ENCODE measurements around the gene ATP11A.

The ATP11A gene

DNA sequence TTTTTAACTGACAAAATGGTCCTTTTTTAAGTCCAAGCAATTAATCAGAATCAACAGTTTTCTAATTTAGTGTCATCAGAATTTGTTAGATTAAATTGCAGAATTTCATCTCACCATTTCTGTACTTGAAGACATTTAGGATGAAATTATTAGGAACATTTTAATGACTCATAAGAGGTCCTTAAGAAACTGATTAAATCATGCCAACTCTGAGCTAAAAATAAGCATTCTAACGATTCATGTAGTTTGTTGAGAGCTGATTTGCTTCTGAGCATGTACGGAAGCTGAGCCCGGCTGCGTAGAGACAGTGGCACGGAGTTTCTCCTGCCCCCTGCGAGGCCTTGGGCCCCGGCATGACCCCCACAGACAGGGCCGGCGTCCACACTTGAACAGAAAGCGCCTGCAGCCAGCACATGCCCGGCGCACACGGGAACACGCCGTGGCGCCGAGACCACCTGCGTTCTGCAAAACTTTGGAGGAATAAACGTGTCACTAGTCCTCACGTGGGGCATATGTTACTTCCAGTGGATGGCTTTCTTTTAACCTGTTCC lies 189.5 kb downstream of the ATP11A start:
- no peak overlapping the region for H3K27ac ChIP-seq (ENCODE audit: low read depth, low read length)
- no peak overlapping the region for H3K9ac ChIP-seq (ENCODE audit: low read length)
- no peaks in the 10 kb centered on the region for H3K4me1 ChIP-seq (ENCODE audit: control insufficient read depth, low read depth, low read length)
- H2BK15ac ChIP-seq (replicated peaks; ENCODE audit: low read depth) = no peak overlapping the region
- no peak overlapping the region for H2BK120ac ChIP-seq (ENCODE audit: low read depth, low read length)
- H3K4me3 ChIP-seq (ENCODE audit: low read length) = no peak overlapping the region
- no CpG with 5 or more reads among the region's 20 CpGs for WGBS (ENCODE audit: extremely low coverage, insufficient coverage, low lambda C conversion rate)
- no peak overlapping the region for H4K8ac ChIP-seq (ENCODE audit: low read depth, low read length)
- H2BK5ac ChIP-seq (ENCODE audit: low read length) = no peak overlapping the region
- no peak for DNase-seq
- no peak overlapping the region for H2AK5ac ChIP-seq (ENCODE audit: low read length)
- no peak overlapping the region for H3K23ac ChIP-seq (ENCODE audit: low read length)
- no peaks in the 10 kb centered on the region for H3K79me2 ChIP-seq (ENCODE audit: control insufficient read depth, insufficient read depth, low read length)
- no peak overlapping the region for H4K5ac ChIP-seq (ENCODE audit: low read length)
- peaks cover 2% of the 10 kb centered on the region for H3K36me3 ChIP-seq (ENCODE audit: control insufficient read depth, insufficient read depth, low read length)
- H3K56ac ChIP-seq (ENCODE audit: low read length) = no peak overlapping the region
- H3K27me3 ChIP-seq (ENCODE audit: insufficient read depth, low read length, poor library complexity) = no peaks in the 10 kb centered on the region
- no peaks in the 10 kb centered on the region for H3K79me1 ChIP-seq (ENCODE audit: low read length)
- no peak overlapping the region for H3K4me2 ChIP-seq (ENCODE audit: low read length)
- H3K18ac ChIP-seq (ENCODE audit: low read length) = no peak overlapping the region
- H3K4ac ChIP-seq (ENCODE audit: low read depth, low read length) = no peak overlapping the region

DNA sequence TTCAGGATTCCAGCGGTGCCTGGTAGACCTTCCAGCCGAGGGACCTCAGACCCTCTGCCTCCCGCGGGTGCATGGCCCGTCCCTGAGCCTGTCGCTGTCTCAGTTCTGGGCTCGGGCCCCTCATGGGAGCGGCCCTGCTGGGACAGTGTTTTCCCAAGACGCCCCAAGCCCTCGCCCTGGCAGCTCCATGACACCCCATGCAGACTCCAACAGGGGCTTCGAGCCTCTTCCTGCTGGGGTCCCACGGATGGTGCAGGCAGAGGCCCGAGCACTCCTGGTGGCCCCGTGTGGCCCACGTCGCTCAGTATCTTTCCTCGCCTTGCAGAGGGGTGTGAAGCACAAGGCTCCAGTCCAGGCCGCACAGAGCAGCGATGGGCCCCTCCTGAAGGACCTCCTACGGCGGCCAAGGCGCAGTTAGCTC lies 190.4 kb downstream of the ATP11A start:
- Histone ChIP-seq H3K79me1 (ENCODE audit: low read length) (no peaks in the 10 kb centered on the region), H3K18ac (ENCODE audit: low read length) (no peak overlapping the region), H4K8ac (ENCODE audit: low read depth, low read length) (no peak overlapping the region), H4K5ac (ENCODE audit: low read length) (no peak overlapping the region), H3K4me3 (ENCODE audit: low read length) (no peak overlapping the region), H2BK120ac (ENCODE audit: low read depth, low read length) (no peak overlapping the region), H2BK5ac (ENCODE audit: low read length) (no peak overlapping the region), H3K9ac (ENCODE audit: low read length) (no peak overlapping the region), H3K27me3 (ENCODE audit: insufficient read depth, low read length, poor library complexity) (no peaks in the 10 kb centered on the region), H3K4ac (ENCODE audit: low read depth, low read length) (no peak overlapping the region), H3K79me2 (ENCODE audit: control insufficient read depth, insufficient read depth, low read length) (no peaks in the 10 kb centered on the region), H2AK5ac (ENCODE audit: low read length) (no peak overlapping the region), H3K27ac (ENCODE audit: low read depth, low read length) (no peak overlapping the region), H3K4me2 (ENCODE audit: low read length) (no peak overlapping the region), H3K23ac (ENCODE audit: low read length) (no peak overlapping the region), H2BK15ac (replicated peaks; ENCODE audit: low read depth) (no peak overlapping the region), H3K56ac (ENCODE audit: low read length) (no peak overlapping the region), H3K36me3 (ENCODE audit: control insufficient read depth, insufficient read depth, low read length) (peaks cover 5% of the 10 kb centered on the region), H3K4me1 (ENCODE audit: control insufficient read depth, low read depth, low read length) (no peaks in the 10 kb centered on the region)
- WGBS (ENCODE audit: extremely low coverage, insufficient coverage, low lambda C conversion rate) = no CpG with 5 or more reads among the region's 22 CpGs
- no peak for DNase-seq

DNA sequence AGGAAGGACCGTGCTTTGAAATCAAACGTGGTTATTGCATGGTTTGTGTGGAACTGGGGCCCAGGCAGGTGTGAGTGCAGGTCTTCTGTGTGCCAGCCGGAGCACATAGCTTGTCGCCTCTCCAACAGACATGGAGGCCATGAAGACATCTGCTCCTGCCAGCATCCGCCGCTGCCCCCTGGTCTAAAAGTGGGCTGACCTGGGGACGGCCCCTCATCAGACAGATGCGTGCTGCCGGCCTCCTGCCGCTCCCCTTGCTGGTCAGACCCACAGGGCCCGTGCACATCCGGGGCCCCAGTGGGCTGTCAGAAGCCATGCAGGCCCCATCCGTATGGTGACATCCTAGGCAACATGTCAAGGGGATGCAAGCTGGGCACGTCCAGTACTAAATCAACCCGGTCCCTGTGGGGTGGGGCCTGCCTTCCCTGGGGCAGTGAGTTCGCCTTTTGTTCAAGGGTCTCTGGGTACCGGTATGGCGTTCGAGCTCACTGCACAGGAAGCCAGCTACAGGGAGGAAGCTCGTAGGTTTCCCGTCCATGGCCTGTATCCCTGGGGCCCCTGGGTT lies 191.2 kb downstream of the ATP11A start:
- Histone ChIP-seq H3K4me3 (ENCODE audit: low read length) (no peak overlapping the region), H4K8ac (ENCODE audit: low read depth, low read length) (no peak overlapping the region), H3K4me1 (ENCODE audit: control insufficient read depth, low read depth, low read length) (no peaks in the 10 kb centered on the region), H4K5ac (ENCODE audit: low read length) (no peak overlapping the region), H2BK120ac (ENCODE audit: low read depth, low read length) (no peak overlapping the region), H2BK15ac (replicated peaks; ENCODE audit: low read depth) (no peak overlapping the region), H3K27ac (ENCODE audit: low read depth, low read length) (no peak overlapping the region), H3K56ac (ENCODE audit: low read length) (no peak overlapping the region), H3K23ac (ENCODE audit: low read length) (no peak overlapping the region), H3K79me2 (ENCODE audit: control insufficient read depth, insufficient read depth, low read length) (no peaks in the 10 kb centered on the region), H3K27me3 (ENCODE audit: insufficient read depth, low read length, poor library complexity) (no peaks in the 10 kb centered on the region), H2BK5ac (ENCODE audit: low read length) (no peak overlapping the region), H3K79me1 (ENCODE audit: low read length) (no peaks in the 10 kb centered on the region), H3K9ac (ENCODE audit: low read length) (no peak overlapping the region), H3K4me2 (ENCODE audit: low read length) (no peak overlapping the region), H3K36me3 (ENCODE audit: control insufficient read depth, insufficient read depth, low read length) (peaks cover 5% of the 10 kb centered on the region), H2AK5ac (ENCODE audit: low read length) (no peak overlapping the region), H3K4ac (ENCODE audit: low read depth, low read length) (no peak overlapping the region), H3K18ac (ENCODE audit: low read length) (no peak overlapping the region)
- no peak for DNase-seq
- no CpG with 5 or more reads among the region's 21 CpGs for WGBS (ENCODE audit: extremely low coverage, insufficient coverage, low lambda C conversion rate)

DNA sequence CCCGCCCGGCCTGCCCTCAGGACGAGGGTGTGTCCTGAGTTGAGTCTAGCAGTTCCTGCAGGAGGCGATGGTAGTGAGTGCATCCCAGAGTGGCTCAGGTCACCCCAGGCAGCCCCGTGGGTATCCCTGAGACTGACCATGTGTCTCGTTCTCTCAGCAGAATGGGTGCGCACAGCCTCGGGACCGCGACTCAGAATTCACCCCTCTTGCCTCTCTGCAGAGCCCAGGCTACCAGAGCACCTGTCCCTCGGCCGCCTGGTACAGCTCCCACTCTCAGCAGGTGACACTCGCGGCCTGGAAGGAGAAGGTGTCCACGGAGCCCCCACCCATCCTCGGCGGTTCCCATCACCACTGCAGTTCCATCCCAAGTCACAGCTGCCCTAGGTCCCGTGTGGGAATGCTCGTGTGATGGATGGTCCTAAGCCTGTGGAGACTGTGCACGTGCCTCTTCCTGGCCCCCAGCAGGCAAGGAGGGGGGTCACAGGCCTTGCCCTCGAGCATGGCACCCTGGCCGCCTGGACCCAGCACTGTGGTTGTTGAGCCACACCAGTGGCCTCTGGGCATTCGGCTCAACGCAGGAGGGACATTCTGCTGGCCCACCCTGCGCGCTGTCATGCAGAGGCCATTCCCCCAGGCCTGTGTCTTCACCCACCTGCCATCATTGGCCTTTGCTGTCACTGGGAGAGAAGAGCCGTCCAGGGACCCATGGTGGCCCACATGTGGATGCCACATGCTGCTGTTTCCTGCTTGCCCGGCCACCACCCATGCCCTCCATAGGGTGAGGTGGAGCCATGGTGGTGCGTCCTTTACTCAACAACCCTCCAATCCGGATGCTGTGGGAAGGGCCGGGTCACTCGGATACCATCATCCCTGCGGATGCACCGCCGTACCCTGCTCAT lies 192.1 kb downstream of the ATP11A start:
- Histone ChIP-seq H2AK5ac (ENCODE audit: low read length) (no peak overlapping the region), H2BK5ac (ENCODE audit: low read length) (no peak overlapping the region), H3K79me2 (ENCODE audit: control insufficient read depth, insufficient read depth, low read length) (no peaks in the 10 kb centered on the region), H3K23ac (ENCODE audit: low read length) (no peak overlapping the region), H3K79me1 (ENCODE audit: low read length) (no peaks in the 10 kb centered on the region), H2BK120ac (ENCODE audit: low read depth, low read length) (no peak overlapping the region), H4K8ac (ENCODE audit: low read depth, low read length) (no peak overlapping the region), H3K4me3 (ENCODE audit: low read length) (no peak overlapping the region), H4K5ac (ENCODE audit: low read length) (no peak overlapping the region), H3K4me2 (ENCODE audit: low read length) (no peak overlapping the region), H3K4ac (ENCODE audit: low read depth, low read length) (no peak overlapping the region), H3K18ac (ENCODE audit: low read length) (no peak overlapping the region), H3K4me1 (ENCODE audit: control insufficient read depth, low read depth, low read length) (no peaks in the 10 kb centered on the region), H3K56ac (ENCODE audit: low read length) (no peak overlapping the region), H3K9ac (ENCODE audit: low read length) (no peak overlapping the region), H3K27ac (ENCODE audit: low read depth, low read length) (no peak overlapping the region), H3K36me3 (ENCODE audit: control insufficient read depth, insufficient read depth, low read length) (peaks cover 5% of the 10 kb centered on the region), H2BK15ac (replicated peaks; ENCODE audit: low read depth) (no peak overlapping the region), H3K27me3 (ENCODE audit: insufficient read depth, low read length, poor library complexity) (no peaks in the 10 kb centered on the region)
- no CpG with 5 or more reads among the region's 35 CpGs for WGBS (ENCODE audit: extremely low coverage, insufficient coverage, low lambda C conversion rate)
- no peak for DNase-seq

DNA sequence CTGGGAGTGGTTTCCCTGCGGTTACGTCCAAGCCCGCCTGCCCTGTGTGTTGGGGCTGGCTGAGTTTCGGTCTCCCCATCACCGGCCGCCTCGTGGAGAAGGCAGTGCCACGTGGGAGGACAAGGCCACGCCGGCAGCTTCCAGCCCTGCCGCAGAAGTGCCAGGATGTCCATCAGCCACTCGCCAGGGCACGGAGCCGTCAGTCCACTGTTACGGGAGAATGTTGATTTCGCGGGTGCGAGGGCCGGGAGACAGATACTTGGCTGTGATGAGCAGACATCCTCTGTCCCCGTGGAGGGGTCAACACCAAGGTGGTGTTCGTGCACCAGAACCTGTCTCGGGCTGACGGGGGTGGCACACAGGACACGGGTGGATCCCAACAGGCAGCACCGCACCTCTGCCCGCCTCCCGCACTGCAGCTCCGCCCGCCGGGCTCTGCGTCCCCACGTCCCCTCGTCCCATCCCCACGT lies 192.8 kb downstream of the ATP11A start:
- Histone ChIP-seq H3K79me1 (ENCODE audit: low read length) (no peaks in the 10 kb centered on the region), H3K18ac (ENCODE audit: low read length) (no peak overlapping the region), H3K4me3 (ENCODE audit: low read length) (no peak overlapping the region), H3K4me2 (ENCODE audit: low read length) (no peak overlapping the region), H3K9ac (ENCODE audit: low read length) (no peak overlapping the region), H3K56ac (ENCODE audit: low read length) (no peak overlapping the region), H2BK120ac (ENCODE audit: low read depth, low read length) (no peak overlapping the region), H2BK15ac (replicated peaks; ENCODE audit: low read depth) (no peak overlapping the region), H3K23ac (ENCODE audit: low read length) (no peak overlapping the region), H3K79me2 (ENCODE audit: control insufficient read depth, insufficient read depth, low read length) (no peaks in the 10 kb centered on the region), H3K36me3 (ENCODE audit: control insufficient read depth, insufficient read depth, low read length) (peaks cover 5% of the 10 kb centered on the region), H3K27me3 (ENCODE audit: insufficient read depth, low read length, poor library complexity) (no peaks in the 10 kb centered on the region), H3K4me1 (ENCODE audit: control insufficient read depth, low read depth, low read length) (no peaks in the 10 kb centered on the region), H2BK5ac (ENCODE audit: low read length) (no peak overlapping the region), H4K8ac (ENCODE audit: low read depth, low read length) (no peak overlapping the region), H2AK5ac (ENCODE audit: low read length) (no peak overlapping the region), H3K27ac (ENCODE audit: low read depth, low read length) (no peak overlapping the region), H3K4ac (ENCODE audit: low read depth, low read length) (no peak overlapping the region), H4K5ac (ENCODE audit: low read length) (no peak overlapping the region)
- no CpG with 5 or more reads among the region's 34 CpGs for WGBS (ENCODE audit: extremely low coverage, insufficient coverage, low lambda C conversion rate)
- no peak for DNase-seq
